BLaER1 treated with 17β-estradiol and CSF1 and Interleukin-3, amounts not matched to agents 10 nM and 100 nM (cell line): ENCODE measurements around the gene TTC28.
"Not testable (repeated sequence)": the region's sequence is repeated elsewhere in the genome, so short reads cannot be mapped to it uniquely, and the experiment has no call there.

Experiments used
- H3K27ac ChIP-seq, 11 experiments: shearing (Covaris generic); formaldehyde crosslinking; 2 replicates each; pipeline ENCODE4 v1.8.1; 2022
- H3K27me3 ChIP-seq, 11 experiments: shearing (Covaris generic); formaldehyde crosslinking; 2 replicates each; pipeline ENCODE4 v1.8.1; 2022
- H3K36me3 ChIP-seq, 11 experiments: shearing (Covaris generic); formaldehyde crosslinking; 2 replicates each; pipeline ENCODE4 v1.8.1; 2022
- H3K4me1 ChIP-seq, 10 experiments: shearing (Covaris generic); formaldehyde crosslinking; 2 replicates each; pipeline ENCODE4 v1.8.1; 2022
- H3K4me2 ChIP-seq, 11 experiments: shearing (Covaris generic); formaldehyde crosslinking; 2 replicates each; pipeline ENCODE4 v1.8.1; 2022
- H3K4me3 ChIP-seq, 10 experiments: shearing (Covaris generic); formaldehyde crosslinking; 2 replicates each; pipeline ENCODE4 v1.8.1; 2022
- H3K9ac ChIP-seq, 11 experiments: shearing (Covaris generic); formaldehyde crosslinking; 2 replicates each; pipeline ENCODE4 v1.8.1; 2022
- H3K9me3 ChIP-seq, 11 experiments: shearing (Covaris generic); formaldehyde crosslinking; replicated peaks in 1 of 11; 2 replicates each; pipeline ENCODE4 v1.8.1; 2022
- H4K20me1 ChIP-seq, 11 experiments: shearing (Covaris generic); formaldehyde crosslinking; 2 replicates each; pipeline ENCODE4 v1.8.1; 2022
- Cebpa-rat ChIP-seq, 11 experiments: shearing (Covaris generic); IDR thresholded peaks; 2 replicates each; pipeline ENCODE4 v1.8.1; 2022

The TTC28 gene

DNA sequence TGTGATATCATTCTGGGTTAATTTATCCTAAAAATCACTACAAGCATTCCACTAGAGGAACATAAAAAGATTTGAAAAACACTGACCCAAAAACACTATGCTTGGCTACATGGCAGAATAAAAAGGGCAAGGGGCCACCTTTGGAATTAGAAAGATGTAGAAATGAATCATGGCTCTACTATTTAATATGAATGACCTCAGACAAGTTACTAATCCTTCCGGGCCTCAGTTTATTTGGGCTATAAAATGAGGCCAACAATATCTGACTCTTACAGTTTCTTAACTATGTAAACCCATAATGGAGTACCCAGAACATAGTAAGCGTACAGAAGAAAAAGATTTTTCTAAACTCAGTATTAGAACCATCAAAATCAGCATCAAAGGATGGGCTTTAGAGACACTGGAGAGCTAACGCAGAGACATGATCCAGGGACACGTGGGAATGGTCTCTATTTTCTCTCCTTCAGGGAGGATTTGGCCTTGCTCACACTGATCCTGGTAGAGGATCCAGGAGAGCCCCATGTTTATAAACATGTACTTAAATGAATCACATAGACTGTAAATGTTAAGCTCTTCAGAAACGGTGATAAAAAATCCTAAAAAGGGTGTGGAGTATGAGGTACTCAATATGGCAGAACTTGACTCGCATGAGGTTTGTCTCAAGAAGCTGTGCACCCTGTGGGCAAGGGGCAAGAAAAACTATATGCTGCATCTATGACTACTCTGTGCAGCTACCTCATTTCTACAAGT, 472.2 kb downstream of the TTC28 start:
- Histone ChIP-seq H3K36me3 (no peaks in the 10 kb centered on the region), H3K4me3 (no peak overlapping the region), H3K27ac (no peak overlapping the region), H3K9ac (no peak overlapping the region), H3K4me1 (no peaks in the 10 kb centered on the region), H3K9me3 (peaks cover 0 to 17% (median 0%) of the 10 kb centered on the region in 11 experiments; a peak in 6 of 22 replicates), H3K4me2 (no peak overlapping the region), H3K27me3 (no peaks in the 10 kb centered on the region), H4K20me1 (no peaks in the 10 kb centered on the region)
- TF ChIP-seq Cebpa-rat (IDR thresholded peaks at IDR 0.05) = no peak

DNA sequence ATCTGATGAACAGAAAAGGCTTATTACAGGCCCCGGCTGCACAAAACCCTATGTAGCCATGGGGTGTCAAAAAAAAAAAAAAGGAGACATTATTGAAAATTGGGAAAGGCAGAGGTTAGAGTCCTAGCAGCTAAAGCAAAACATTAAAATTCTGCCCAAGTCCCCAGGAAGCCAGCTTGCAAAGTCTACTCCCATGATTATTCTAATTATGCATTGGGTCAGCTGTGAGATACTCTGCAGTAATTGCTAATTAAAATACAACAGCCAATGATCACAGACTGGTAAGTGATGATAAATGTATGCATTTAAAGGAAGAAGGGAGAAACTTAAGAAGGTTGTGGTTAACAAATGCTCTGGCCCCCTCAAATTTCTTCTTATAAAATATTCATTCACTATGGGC, 473.7 kb downstream of the TTC28 start:
- Histone ChIP-seq H3K4me2 (no peak overlapping the region), H3K4me3 (no peak overlapping the region)
- TF ChIP-seq Cebpa-rat (IDR thresholded peaks at IDR 0.05) = no peak

DNA sequence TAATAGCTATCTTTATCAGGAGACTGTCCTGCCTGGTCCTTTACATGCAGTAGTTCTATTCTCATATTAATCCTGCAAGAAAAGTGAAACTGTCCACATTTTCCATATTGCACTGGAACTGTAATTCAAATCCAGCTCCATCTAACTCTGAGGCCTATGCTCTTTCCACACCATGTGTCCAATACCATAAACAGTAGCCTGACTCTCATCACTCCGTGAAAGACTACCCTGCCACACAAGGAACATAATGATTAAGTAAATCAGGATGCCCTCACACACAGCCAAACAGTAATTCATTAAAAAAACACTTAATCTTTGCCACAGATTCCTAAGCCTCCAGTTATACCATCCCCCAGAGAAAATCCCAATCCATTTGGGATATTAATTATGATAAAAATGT, 475.3 kb downstream of the TTC28 start:
- Histone ChIP-seq H3K36me3 (no peaks in the 10 kb centered on the region), H3K9ac (no peak overlapping the region), H3K9me3 (peaks cover 0 to 4% (median 0%) of the 10 kb centered on the region in 11 experiments; a peak in 3 of 22 replicates), H3K4me2 (no peak overlapping the region), H3K4me1 (no peaks in the 10 kb centered on the region), H3K27me3 (no peaks in the 10 kb centered on the region), H3K27ac (no peak overlapping the region), H4K20me1 (no peaks in the 10 kb centered on the region), H3K4me3 (no peak overlapping the region)
- TF ChIP-seq Cebpa-rat (IDR thresholded peaks at IDR 0.05) = no peak

More for the DNA sequence above, 473.7 kb downstream of the TTC28 start:
- Histone ChIP-seq H3K27ac (no peak overlapping the region), H3K36me3 (no peaks in the 10 kb centered on the region), H4K20me1 (no peaks in the 10 kb centered on the region), H3K4me1 (no peaks in the 10 kb centered on the region), H3K9ac (no peak overlapping the region), H3K27me3 (no peaks in the 10 kb centered on the region), H3K9me3 (peaks cover 0 to 17% (median 0%) of the 10 kb centered on the region in 11 experiments; a peak in 6 of 22 replicates)

DNA sequence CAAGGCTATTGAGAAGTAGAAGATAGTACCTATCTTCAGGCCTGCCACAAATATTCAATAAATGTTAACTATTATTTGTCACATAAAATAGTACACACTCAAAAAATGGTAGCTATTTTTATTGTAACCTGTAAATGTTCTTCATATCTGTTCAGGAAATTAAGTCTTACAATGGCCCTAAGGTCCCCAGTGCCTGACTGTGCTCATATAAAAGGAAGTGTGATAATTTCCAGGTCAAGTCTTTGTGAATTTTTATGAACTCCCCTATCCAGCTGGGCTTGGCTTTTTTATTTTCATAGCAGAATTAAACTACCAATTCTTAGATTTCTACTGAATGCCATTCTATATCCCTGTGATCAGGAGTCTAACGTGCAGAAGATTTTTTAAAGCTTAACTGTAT, 476.4 kb downstream of the TTC28 start:
- H3K4me2 ChIP-seq = no peak overlapping the region
- TF ChIP-seq Cebpa-rat (IDR thresholded peaks at IDR 0.05) = no peak
- no peaks in the 10 kb centered on the region for H3K4me1 ChIP-seq
- H3K27me3 ChIP-seq = no peaks in the 10 kb centered on the region
- no peak overlapping the region for H3K4me3 ChIP-seq
- H3K27ac ChIP-seq = no peak overlapping the region
- no peaks in the 10 kb centered on the region for H3K36me3 ChIP-seq
- no peak overlapping the region for H3K9ac ChIP-seq
- H3K9me3 ChIP-seq = no peaks in the 10 kb centered on the region
- H4K20me1 ChIP-seq = no peaks in the 10 kb centered on the region

DNA sequence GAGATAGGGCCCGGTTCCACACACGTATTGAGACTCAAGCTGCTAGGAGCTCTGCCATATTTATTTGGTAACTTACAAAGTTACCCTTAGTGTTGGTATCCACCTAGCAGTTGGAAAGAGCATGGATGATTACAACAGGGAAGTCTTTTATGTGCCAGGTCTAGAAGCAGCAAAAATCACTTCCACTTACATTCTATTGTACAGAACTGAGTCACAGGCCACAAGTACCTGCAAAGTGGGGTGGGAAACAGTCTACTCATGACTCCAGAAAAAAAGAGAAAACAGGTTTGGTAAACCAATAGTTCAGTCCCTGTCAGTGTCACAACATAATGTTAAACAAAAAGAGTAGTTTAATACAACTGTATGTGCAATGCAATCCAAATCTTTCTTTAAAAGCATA, 480.9 kb downstream of the TTC28 start:
- no peak overlapping the region for H3K27ac ChIP-seq
- no peaks in the 10 kb centered on the region for H3K4me1 ChIP-seq
- H3K27me3 ChIP-seq = no peaks in the 10 kb centered on the region
- no peak overlapping the region for H3K4me2 ChIP-seq
- no peak overlapping the region for H3K9ac ChIP-seq
- no peak for TF ChIP-seq Cebpa-rat (IDR thresholded peaks at IDR 0.05)
- no peak overlapping the region for H3K4me3 ChIP-seq
- no peaks in the 10 kb centered on the region for H3K36me3 ChIP-seq
- no peaks in the 10 kb centered on the region for H3K9me3 ChIP-seq
- no peaks in the 10 kb centered on the region for H4K20me1 ChIP-seq

DNA sequence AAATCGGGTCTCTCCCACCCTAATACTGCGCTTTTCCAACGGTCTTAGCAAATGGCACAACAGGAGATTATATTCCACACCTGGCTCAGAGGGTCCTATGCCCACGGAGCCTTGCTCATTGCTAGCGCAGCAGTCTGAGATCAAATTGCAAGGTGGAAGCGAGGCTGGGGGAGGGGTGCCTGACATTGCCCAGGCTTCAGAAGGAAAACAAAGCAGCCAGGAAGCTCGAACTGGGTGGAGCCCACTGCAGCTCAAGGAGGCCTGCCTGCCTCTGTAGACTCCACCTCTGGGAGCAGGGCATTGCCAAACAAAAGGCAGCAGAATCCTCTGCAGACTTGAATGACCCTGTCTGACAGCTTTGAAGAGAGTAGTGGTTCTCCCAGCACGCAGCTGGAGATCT, 488.1 kb downstream of the TTC28 start:
- H3K4me2 ChIP-seq, H3K4me3 ChIP-seq, H3K9ac ChIP-seq, H3K27ac ChIP-seq, H3K27me3 ChIP-seq, H4K20me1 ChIP-seq, H3K36me3 ChIP-seq, H3K4me1 ChIP-seq, H3K9me3 ChIP-seq: not testable (repeated sequence)

DNA sequence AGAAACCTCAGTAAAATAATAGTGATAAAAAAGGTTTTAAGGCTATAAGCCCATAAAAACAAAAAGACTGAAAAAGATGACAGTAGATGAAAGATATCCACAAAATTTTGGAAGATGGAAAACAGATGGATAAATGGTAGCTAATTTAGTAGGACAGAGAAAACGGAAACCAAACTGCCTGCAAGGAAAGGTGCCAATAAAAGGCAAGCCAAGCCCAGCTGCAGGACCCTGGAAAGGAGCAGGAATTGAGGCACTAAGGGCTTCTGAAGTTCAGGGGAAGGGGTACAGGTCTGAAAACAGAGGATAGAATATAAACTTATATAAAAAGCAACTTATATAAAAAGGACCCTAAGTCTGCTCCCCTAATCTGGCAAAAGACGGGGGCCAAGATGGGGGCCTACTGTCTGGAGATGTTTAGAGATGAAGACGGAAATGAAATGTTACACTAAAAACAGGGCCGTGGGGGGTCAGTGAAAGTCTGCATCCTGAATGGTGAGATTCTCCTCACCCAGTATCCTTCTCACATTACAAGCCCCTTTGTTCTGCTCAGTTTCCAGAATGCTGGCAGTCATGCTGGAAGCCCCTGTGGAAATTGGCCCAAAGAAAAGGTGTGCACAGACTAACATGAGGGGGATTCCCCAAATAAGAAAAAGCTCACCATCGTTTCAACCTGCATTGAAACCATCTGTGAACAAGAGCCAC, 491.3 kb downstream of the TTC28 start:
- Histone ChIP-seq H3K27ac (no peak overlapping the region), H4K20me1 (no peaks in the 10 kb centered on the region), H3K9ac (no peak overlapping the region), H3K4me3 (no peak overlapping the region), H3K4me2 (no peak overlapping the region), H3K9me3 (peaks cover 0 to 5% (median 0%) of the 10 kb centered on the region in 11 experiments; a peak in 1 of 22 replicates), H3K36me3 (no peaks in the 10 kb centered on the region), H3K27me3 (no peaks in the 10 kb centered on the region), H3K4me1 (no peaks in the 10 kb centered on the region)
- TF ChIP-seq Cebpa-rat (IDR thresholded peaks at IDR 0.05) = no peak

DNA sequence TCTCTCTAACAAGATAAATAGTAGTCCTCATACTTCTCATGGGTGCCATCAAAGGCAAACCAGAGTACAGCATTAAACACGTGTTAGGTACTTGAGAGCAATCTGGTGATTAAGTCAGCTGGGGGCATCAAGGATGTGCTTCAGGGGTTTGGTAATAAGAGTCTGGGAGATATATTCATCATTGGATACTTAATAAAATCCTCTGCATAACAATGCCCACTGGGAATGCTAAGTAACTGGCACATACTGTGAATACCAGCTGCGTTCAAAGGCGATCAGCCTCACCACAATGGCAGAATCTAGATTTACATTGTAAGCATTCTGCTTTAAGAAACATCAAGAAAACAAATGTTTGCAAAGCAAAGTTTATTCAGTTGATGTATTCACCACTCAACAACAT, 492.0 kb downstream of the TTC28 start:
- no peak for TF ChIP-seq Cebpa-rat (IDR thresholded peaks at IDR 0.05)
- no peaks in the 10 kb centered on the region for H3K4me1 ChIP-seq
- no peak overlapping the region for H3K9ac ChIP-seq
- H3K4me3 ChIP-seq = no peak overlapping the region
- H3K36me3 ChIP-seq = no peaks in the 10 kb centered on the region
- no peak overlapping the region for H3K4me2 ChIP-seq
- no peaks in the 10 kb centered on the region for H3K27me3 ChIP-seq
- no peaks in the 10 kb centered on the region for H4K20me1 ChIP-seq
- H3K27ac ChIP-seq = no peak overlapping the region
- peaks cover 0 to 5% (median 0%) of the 10 kb centered on the region in 11 experiments; a peak in 1 of 22 replicates for H3K9me3 ChIP-seq

DNA sequence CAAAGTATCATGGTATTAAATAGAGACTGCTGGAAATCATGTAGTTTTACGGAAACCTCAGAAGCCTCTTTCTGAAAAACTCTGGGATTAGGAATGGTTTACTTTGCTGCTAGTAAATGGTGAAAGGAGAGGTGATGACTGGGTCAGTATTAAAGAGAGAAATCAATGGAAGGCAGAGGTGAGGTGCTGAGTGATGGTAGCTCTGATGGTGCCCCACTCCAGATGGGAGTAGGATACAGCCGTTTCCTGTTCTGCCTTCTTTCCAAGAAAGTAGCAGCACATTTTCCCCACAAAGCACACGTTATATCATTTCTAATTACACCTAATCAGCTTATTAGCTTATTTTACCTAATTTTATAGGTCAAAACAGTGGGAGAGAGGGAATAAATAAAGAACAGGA, 493.0 kb downstream of the TTC28 start:
- no peak for TF ChIP-seq Cebpa-rat (IDR thresholded peaks at IDR 0.05)
- no peaks in the 10 kb centered on the region for H3K4me1 ChIP-seq

DNA sequence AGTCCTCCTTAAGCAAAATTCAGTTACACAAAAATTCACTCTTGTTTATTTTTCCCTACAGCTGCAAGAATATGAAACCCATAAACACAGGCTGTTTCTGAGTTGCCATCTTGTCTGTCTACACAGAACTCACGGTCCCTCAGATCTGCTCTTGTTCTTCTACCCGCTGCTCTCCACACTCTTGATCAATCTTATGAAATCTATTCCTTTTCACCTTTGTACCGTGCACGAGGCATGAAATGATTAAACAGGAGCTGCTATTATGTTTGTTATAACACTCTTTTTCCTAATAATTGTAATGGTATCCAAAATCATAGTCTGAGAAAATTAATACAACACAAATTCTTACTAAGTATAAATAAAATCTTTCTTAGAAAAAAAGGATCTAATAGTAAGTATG, 494.5 kb downstream of the TTC28 start:
- H3K9ac ChIP-seq = no peak overlapping the region
- H3K27ac ChIP-seq = no peak overlapping the region
- H3K4me3 ChIP-seq = no peak overlapping the region
- H3K36me3 ChIP-seq = no peaks in the 10 kb centered on the region
- H3K9me3 ChIP-seq = no peaks in the 10 kb centered on the region
- no peaks in the 10 kb centered on the region for H3K27me3 ChIP-seq
- no peak for TF ChIP-seq Cebpa-rat (IDR thresholded peaks at IDR 0.05)
- H3K4me2 ChIP-seq = no peak overlapping the region
- no peaks in the 10 kb centered on the region for H4K20me1 ChIP-seq
- H3K4me1 ChIP-seq = no peaks in the 10 kb centered on the region

More for the DNA sequence above, 493.0 kb downstream of the TTC28 start:
- Histone ChIP-seq H3K36me3 (no peaks in the 10 kb centered on the region), H4K20me1 (no peaks in the 10 kb centered on the region), H3K4me2 (no peak overlapping the region), H3K27ac (no peak overlapping the region), H3K27me3 (no peaks in the 10 kb centered on the region), H3K9me3 (peaks cover 0 to 4% (median 0%) of the 10 kb centered on the region in 11 experiments; a peak in 1 of 22 replicates), H3K4me3 (no peak overlapping the region), H3K9ac (no peak overlapping the region)
